Measurements from ENCODE around the gene ADPRS. TPM values are rescaled to one million over a fixed set of nuclear protein-coding genes. Genes with fewer than 3 reads are reported as not detected.

Gene ADPRS
- total and polyA plus RNA-seq, 2 donors (not counting 3 experiments of a cell fraction or from before 2014, with no cell fraction given): 32.9 to 48.1 TPM

GRCh38 chr1:36115931-36116330 lies 27.2 kb downstream of the ADPRS start:
- Histone ChIP-seq H3K27me3 (ENCODE audit: control insufficient read depth in 2 of 2, insufficient read depth in 2 of 2, low read length in 2 of 2) (no peaks in the 10 kb centered on the region), H4K20me1 (replicated peaks; ENCODE audit: control insufficient read depth, extremely low read depth, insufficient read depth, low read length) (no peaks in the 10 kb centered on the region), H3K36me3 (ENCODE audit: control insufficient read depth in 2 of 2, extremely low read depth in 1 of 2, insufficient read depth in 2 of 2, low read length in 2 of 2) (no peaks in the 10 kb centered on the region), H3K79me2 (ENCODE audit: control insufficient read depth, insufficient read depth, low read length) (no peaks in the 10 kb centered on the region), H3K9ac (replicated peaks; ENCODE audit: extremely low read depth, insufficient read depth, low read length) (no peak overlapping the region), H3K27ac (ENCODE audit: insufficient read depth, low read depth, low read length) (no peak overlapping the region), H3K4me1 (ENCODE audit: control insufficient read depth, extremely low read depth, insufficient read depth, low read length) (no peaks in the 10 kb centered on the region), H3K9me1 (replicated peaks; ENCODE audit: control insufficient read depth, extremely low read depth, insufficient read depth, low read length) (no peaks in the 10 kb centered on the region), H3K9me3 (replicated peaks; ENCODE audit: control insufficient read depth, insufficient read depth, low read length) (no peaks in the 10 kb centered on the region), H2AFZ (ENCODE audit: low read depth, low read length) (no peak overlapping the region), H3K4me3 (replicated peaks in 1 of 3; ENCODE audit: insufficient read depth in 1 of 3, low read depth in 1 of 3, low read length in 3 of 3) (no peak overlapping the region), H3K4me2 (ENCODE audit: insufficient read depth, low read length) (no peak overlapping the region)
- TF ChIP-seq, protein P1, sequence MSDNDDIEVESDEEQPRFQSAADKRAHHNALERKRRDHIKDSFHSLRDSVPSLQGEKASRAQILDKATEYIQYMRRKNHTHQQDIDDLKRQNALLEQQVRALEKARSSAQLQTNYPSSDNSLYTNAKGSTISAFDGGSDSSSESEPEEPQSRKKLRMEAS (IDR thresholded peaks at IDR 0.05; ENCODE audit: insufficient read depth, insufficient read length): no peak
- dilution Hi-C loops (cut with MboI; ENCODE audit: extremely low pct_ligation_motif_present, low sequenced_read_pairs) (no loop called here), intact Hi-C loops (cut with micrococcal nuclease) (no loop called here)
- no peak for FAIRE-seq
- POLR2A ChIA-PET: no interaction called here
- no peak for DNase-seq (ENCODE audit: low read depth, low spot score)
- BruUV-seq (replicated peaks): no TSS peak
- CTCF ChIA-PET: interaction anchor here (0.7 to 3.2 kb wide), 4 partner anchors 10 to 72 kb away, joined by 3 to 24 read pairs (median 7); no protein-coding TSS in a partner anchor

- ChIA-PET POLR2A (no interaction called here), CTCF (interaction anchor here (0.6 to 3.2 kb wide), 5 partner anchors 8 to 169 kb away, joined by 3 to 24 read pairs (median 6); no protein-coding TSS in a partner anchor)
- intact Hi-C loops (cut with micrococcal nuclease): no loop called here
- TF ChIP-seq, protein P1 (IDR thresholded peaks at IDR 0.05; ENCODE audit: insufficient read depth, insufficient read length): no peak
- no peak for TF ChIP-seq POLR2A (IDR thresholded peaks at IDR 0.05; ENCODE audit: low read depth, low read length)
- TF ChIP-seq FOS (IDR thresholded peaks at IDR 0.05; ENCODE audit: borderline replicate concordance, insufficient read depth, low read length): no peak
- TF ChIP-seq JUN (IDR thresholded peaks at IDR 0.05; ENCODE audit: borderline replicate concordance, insufficient read depth, insufficient read length, low read depth): no peak
- TF ChIP-seq, protein P2, sequence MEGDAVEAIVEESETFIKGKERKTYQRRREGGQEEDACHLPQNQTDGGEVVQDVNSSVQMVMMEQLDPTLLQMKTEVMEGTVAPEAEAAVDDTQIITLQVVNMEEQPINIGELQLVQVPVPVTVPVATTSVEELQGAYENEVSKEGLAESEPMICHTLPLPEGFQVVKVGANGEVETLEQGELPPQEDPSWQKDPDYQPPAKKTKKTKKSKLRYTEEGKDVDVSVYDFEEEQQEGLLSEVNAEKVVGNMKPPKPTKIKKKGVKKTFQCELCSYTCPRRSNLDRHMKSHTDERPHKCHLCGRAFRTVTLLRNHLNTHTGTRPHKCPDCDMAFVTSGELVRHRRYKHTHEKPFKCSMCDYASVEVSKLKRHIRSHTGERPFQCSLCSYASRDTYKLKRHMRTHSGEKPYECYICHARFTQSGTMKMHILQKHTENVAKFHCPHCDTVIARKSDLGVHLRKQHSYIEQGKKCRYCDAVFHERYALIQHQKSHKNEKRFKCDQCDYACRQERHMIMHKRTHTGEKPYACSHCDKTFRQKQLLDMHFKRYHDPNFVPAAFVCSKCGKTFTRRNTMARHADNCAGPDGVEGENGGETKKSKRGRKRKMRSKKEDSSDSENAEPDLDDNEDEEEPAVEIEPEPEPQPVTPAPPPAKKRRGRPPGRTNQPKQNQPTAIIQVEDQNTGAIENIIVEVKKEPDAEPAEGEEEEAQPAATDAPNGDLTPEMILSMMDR (IDR thresholded peaks at IDR 0.05; ENCODE audit: extremely low read depth in 1 of 2, insufficient read depth in 1 of 2, low read depth in 1 of 2, low read length in 2 of 2): no peak
- no peak for TF ChIP-seq GATA2 (IDR thresholded peaks at IDR 0.05; ENCODE audit: insufficient read depth, insufficient read length, low read depth, low read length)
- no peak for TF ChIP-seq POLR2AphosphoS5 (IDR thresholded peaks at IDR 0.05; ENCODE audit: insufficient read depth, low read depth, low read length)
- TF ChIP-seq EZH2 (IDR thresholded peaks at IDR 0.05; ENCODE audit: borderline replicate concordance, low read depth, low read length, severe bottlenecking): no peak
- no peak for TF ChIP-seq MYC (IDR thresholded peaks at IDR 0.05; ENCODE audit: low read depth, low read length)
- Histone ChIP-seq H3K36me3 (ENCODE audit: control insufficient read depth in 2 of 2, extremely low read depth in 1 of 2, insufficient read depth in 2 of 2, low read length in 2 of 2) (no peaks in the 10 kb centered on the region), H4K20me1 (replicated peaks; ENCODE audit: control insufficient read depth, extremely low read depth, insufficient read depth, low read length) (no peaks in the 10 kb centered on the region), H3K4me2 (ENCODE audit: insufficient read depth, low read length) (no peak overlapping the region), H3K27ac (ENCODE audit: insufficient read depth, low read depth, low read length) (no peak overlapping the region), H3K27me3 (ENCODE audit: control insufficient read depth in 2 of 2, insufficient read depth in 2 of 2, low read length in 2 of 2) (no peaks in the 10 kb centered on the region), H3K79me2 (ENCODE audit: control insufficient read depth, insufficient read depth, low read length) (no peaks in the 10 kb centered on the region), H3K9me3 (replicated peaks; ENCODE audit: control insufficient read depth, insufficient read depth, low read length) (no peaks in the 10 kb centered on the region), H3K9me1 (replicated peaks; ENCODE audit: control insufficient read depth, extremely low read depth, insufficient read depth, low read length) (no peaks in the 10 kb centered on the region), H3K4me3 (replicated peaks in 1 of 3; ENCODE audit: insufficient read depth in 1 of 3, low read depth in 1 of 3, low read length in 3 of 3) (no peak overlapping the region), H3K4me1 (ENCODE audit: control insufficient read depth, extremely low read depth, insufficient read depth, low read length) (no peaks in the 10 kb centered on the region), H3K9ac (replicated peaks; ENCODE audit: extremely low read depth, insufficient read depth, low read length) (no peak overlapping the region), H2AFZ (ENCODE audit: low read depth, low read length) (no peak overlapping the region)
- dilution Hi-C loops (cut with MboI; ENCODE audit: extremely low pct_ligation_motif_present, low sequenced_read_pairs): no loop called here
- BruUV-seq (replicated peaks): no TSS peak
- no peak for FAIRE-seq
- no peak for DNase-seq (ENCODE audit: low read depth, low spot score)
Measured at GRCh38 chr1:36116901-36117300, 28.2 kb downstream of the ADPRS start.

Measured in endothelial cell of umbilical vein (primary cell).